Kidney epithelial cell (primary cell): ENCODE measurements around the gene GAREM1. TPM values are rescaled to one million over a fixed set of nuclear protein-coding genes. Genes with fewer than 3 reads are reported as not detected.
"Not testable (repeated sequence)": the region's sequence is repeated elsewhere in the genome, so short reads cannot be mapped to it uniquely, and the experiment has no call there.

ENCODE experiments used
- DNase-seq: peaks from one replicate; pipeline ENCODE4 v3.0.0-alpha.2; 2010; ENCODE audit warnings: low read depth
- H3K27me3 ChIP-seq: 2 replicates; pipeline ENCODE4 v1.6.0; 2011; ENCODE audit warnings: low read length; ENCODE audit not compliant: control insufficient read depth, insufficient read depth
- H3K36me3 ChIP-seq: 2 replicates; pipeline ENCODE4 v1.5.1; 2011; ENCODE audit warnings: low read length; ENCODE audit not compliant: control insufficient read depth, insufficient read depth
- H3K4me3 ChIP-seq: 2 replicates; pipeline ENCODE4 v1.5.1; 2011; ENCODE audit warnings: low read depth, mild to moderate bottlenecking, control low read depth, low read length
- CTCF ChIP-seq: IDR thresholded peaks from 2 replicates; pipeline ENCODE4 v1.5.1; 2011; ENCODE audit warnings: mild to moderate bottlenecking, moderate library complexity, low read length, control low read depth, inconsistent platforms; ENCODE audit not compliant: insufficient read depth, poor library complexity, severe bottlenecking
- total RNA-seq: library from RNA; depleted of rRNA; stranded (reverse); fragments of >200 nt; gene quantifications from 2 replicates; pipeline ENCODE4 v1.2.3, GENCODE V29; 2015

The GAREM1 gene
- total RNA-seq, 1 donor from 2014 or later = 2.9 TPM

GRCh38 chr18:32242395-32242794, 228.3 kb downstream of the GAREM1 start:
- H3K4me3 ChIP-seq = no peak overlapping the region
- no peak for DNase-seq
- no peak for TF ChIP-seq CTCF
- H3K36me3 ChIP-seq = no peaks in the 10 kb centered on the region
- H3K27me3 ChIP-seq = no peaks in the 10 kb centered on the region

GRCh38 chr18:32238635-32239268, 231.9 kb downstream of the GAREM1 start:
- no peak overlapping the region for H3K4me3 ChIP-seq
- no peak for DNase-seq
- no peaks in the 10 kb centered on the region for H3K27me3 ChIP-seq
- H3K36me3 ChIP-seq = no peaks in the 10 kb centered on the region
- TF ChIP-seq CTCF = no peak

GRCh38 chr18:32237049-32237448, 233.6 kb downstream of the GAREM1 start:
- H3K4me3 ChIP-seq = no peak overlapping the region
- H3K36me3 ChIP-seq = no peaks in the 10 kb centered on the region
- DNase-seq = no peak
- no peaks in the 10 kb centered on the region for H3K27me3 ChIP-seq
- no peak for TF ChIP-seq CTCF

- H3K4me3 ChIP-seq, DNase-seq, H3K27me3 ChIP-seq: not testable (repeated sequence)
These were observed 237.3 kb downstream of the GAREM1 start for GRCh38 chr18:32233348-32233747.

GRCh38 chr18:32219431-32220018, 251.2 kb downstream of the GAREM1 start:
- Histone ChIP-seq H3K4me3 (no peak overlapping the region), H3K27me3 (no peaks in the 10 kb centered on the region), H3K36me3 (no peaks in the 10 kb centered on the region)
- TF ChIP-seq CTCF = no peak
- no peak for DNase-seq

More at GRCh38 chr18:32233348-32233747, 237.3 kb downstream of the GAREM1 start:
- not testable (repeated sequence) for H3K36me3 ChIP-seq

GRCh38 chr18:32216390-32216789, 254.3 kb downstream of the GAREM1 start:
- DNase-seq = no peak

More at GRCh38 chr18:32216390-32216789, 254.3 kb downstream of the GAREM1 start:
- no peak overlapping the region for H3K4me3 ChIP-seq
- H3K36me3 ChIP-seq = no peaks in the 10 kb centered on the region
- no peak for TF ChIP-seq CTCF
- no peaks in the 10 kb centered on the region for H3K27me3 ChIP-seq
